ENCODE measurements around the gene CDV3.

The CDV3 gene

GRCh38 chr3:133568294-133569014 is 5.0 kb upstream of the CDV3 start:
- DNase-seq (ENCODE audit: low read depth) = peak; percentile 99

GRCh38 chr3:133570139-133570936 is 3.1 kb upstream of the CDV3 start:
- DNase-seq (ENCODE audit: low read depth) = peak; percentile 93

GRCh38 chr3:133570937-133571320 is 2.6 kb upstream of the CDV3 start:
- DNase-seq (ENCODE audit: low read depth) = peak; percentile 44

GRCh38 chr3:133572158-133573053 is 1.1 kb upstream of the CDV3 start:
- DNase-seq (ENCODE audit: low read depth) = peak; percentile 78

GRCh38 chr3:133573054-133573628 is 345 bp upstream of the CDV3 start:
- peak; percentile 100 for DNase-seq (ENCODE audit: low read depth)

- peak; percentile 79 for DNase-seq (ENCODE audit: low read depth)
Measured at GRCh38 chr3:133574260-133574881, 885 bp downstream of the CDV3 start.

- DNase-seq (ENCODE audit: low read depth) = no peak
Measured at GRCh38 chr3:133575086-133575485, 1.6 kb downstream of the CDV3 start.

GRCh38 chr3:133576169-133576568 is 2.7 kb downstream of the CDV3 start:
- no peak for DNase-seq (ENCODE audit: low read depth)

- DNase-seq (ENCODE audit: low read depth) = peak; percentile 74
Measured at GRCh38 chr3:133578548-133579191, 5.2 kb downstream of the CDV3 start.

GRCh38 chr3:133583396-133583795 is 9.9 kb downstream of the CDV3 start:
- DNase-seq (ENCODE audit: low read depth) = no peak

GRCh38 chr3:133588035-133588434 is 14.5 kb downstream of the CDV3 start:
- DNase-seq (ENCODE audit: low read depth) = no peak

GRCh38 chr3:133588784-133589465 is 15.4 kb downstream of the CDV3 start:
- DNase-seq (ENCODE audit: low read depth) = no peak

GRCh38 chr3:133589503-133589902 is 16.0 kb downstream of the CDV3 start:
- no peak for DNase-seq (ENCODE audit: low read depth)

GRCh38 chr3:133591271-133591742 is 17.8 kb downstream of the CDV3 start:
- peak; percentile 84 for DNase-seq (ENCODE audit: low read depth)

GRCh38 chr3:133592843-133593242 is 19.4 kb downstream of the CDV3 start:
- DNase-seq (ENCODE audit: low read depth) = no peak

GRCh38 chr3:133593243-133593642 is 19.8 kb downstream of the CDV3 start:
- DNase-seq (ENCODE audit: low read depth) = no peak

- DNase-seq (ENCODE audit: low read depth) = peak; percentile 72
Measured at GRCh38 chr3:133595341-133595740, 21.9 kb downstream of the CDV3 start.

- DNase-seq (ENCODE audit: low read depth) = no peak
Measured at GRCh38 chr3:133598405-133598804, 24.9 kb downstream of the CDV3 start.

GRCh38 chr3:133599280-133599679 is 25.8 kb downstream of the CDV3 start:
- no peak for DNase-seq (ENCODE audit: low read depth)

- DNase-seq (ENCODE audit: low read depth) = no peak
Measured at GRCh38 chr3:133600572-133601081, 27.1 kb downstream of the CDV3 start.

Measured in ELR (cell line).